ENCODE measurements around the gene IRF7. TPM values are rescaled to one million over a fixed set of nuclear protein-coding genes. Genes with fewer than 3 reads are reported as not detected.

Gene IRF7
- total RNA-seq, 1 donor from 2014 or later, result 45.3 TPM

DNA sequence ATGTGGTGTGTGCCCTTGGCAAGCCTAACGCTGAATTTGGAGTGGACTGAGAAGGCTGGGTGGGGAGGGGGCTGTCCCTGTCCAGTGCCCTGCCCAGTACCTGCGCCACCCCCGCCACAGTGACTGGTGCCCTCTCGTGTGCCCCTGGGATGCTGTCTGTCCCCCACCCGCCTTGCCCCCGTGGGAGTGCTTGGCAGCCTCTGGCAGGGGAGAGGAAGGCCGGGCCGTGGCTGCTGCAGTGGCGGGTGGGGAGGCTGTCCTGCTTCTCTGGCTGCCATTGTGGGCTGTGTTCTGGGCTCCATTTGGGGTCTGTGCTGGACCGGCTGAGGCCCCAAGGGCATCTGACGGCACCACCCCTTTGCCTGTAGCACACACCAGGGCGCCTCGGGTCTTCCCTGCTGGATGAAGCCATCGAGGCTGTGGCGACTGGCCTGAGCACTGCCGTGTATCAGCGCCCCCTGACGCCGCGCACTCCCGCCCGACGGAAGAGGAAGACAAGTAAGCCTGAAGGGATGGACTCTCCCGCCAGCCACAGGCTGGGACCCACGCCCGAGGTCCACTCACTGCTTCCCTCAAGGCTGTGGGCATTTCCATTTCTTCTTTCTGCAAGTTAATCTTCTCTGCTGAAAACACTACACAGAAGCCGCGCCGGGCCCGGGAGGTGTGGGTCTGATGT lies 17.6 kb downstream of the IRF7 start:
- H3K27me3 Mint-ChIP-seq, result no peaks in the 10 kb centered on the region
- peaks cover 12% of the 10 kb centered on the region for H3K4me1 Mint-ChIP-seq
- peaks cover 57% of the 10 kb centered on the region for H3K36me3 Mint-ChIP-seq (ENCODE audit: low read depth)
- no peak overlapping the region for H3K27ac Mint-ChIP-seq
- no peak for DNase-seq
- H3K9me3 Mint-ChIP-seq, result no peaks in the 10 kb centered on the region
- intact Hi-C loops (cut with micrococcal nuclease), result no loop called here
- no peak overlapping the region for H3K4me3 Mint-ChIP-seq

DNA sequence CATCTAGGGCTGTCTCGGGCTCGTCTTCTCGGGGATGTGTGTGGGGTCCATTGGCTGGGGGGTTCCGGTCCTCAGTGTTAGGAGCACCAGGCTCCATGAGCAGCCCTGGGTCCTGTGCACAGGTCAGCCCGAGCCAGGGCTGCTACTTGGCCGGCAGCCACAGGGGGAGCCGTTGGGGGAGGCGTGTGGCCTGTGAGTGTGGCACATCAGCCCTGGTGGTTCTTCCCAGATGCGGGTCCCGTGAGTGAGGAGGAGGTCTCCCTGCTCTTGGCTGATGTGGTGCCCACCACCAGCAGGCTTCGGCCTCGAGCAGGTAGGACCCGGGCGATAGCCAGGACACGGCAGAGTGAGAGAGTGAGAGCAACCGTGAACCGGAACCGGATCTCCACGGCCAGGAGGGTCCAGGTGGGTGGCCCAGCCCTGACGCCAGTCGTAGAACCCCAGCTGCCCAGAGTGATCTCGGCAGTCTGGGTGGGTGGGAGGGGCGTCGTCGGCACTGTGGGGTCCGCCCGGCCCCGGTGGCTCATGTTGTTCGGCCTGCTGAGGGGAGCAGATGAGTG lies 18.5 kb downstream of the IRF7 start:
- intact Hi-C loops (cut with micrococcal nuclease), result no loop called here
- no peak overlapping the region for H3K4me3 Mint-ChIP-seq
- peaks cover 62% of the 10 kb centered on the region for H3K36me3 Mint-ChIP-seq (ENCODE audit: low read depth)
- peak overlapping the region; percentile 43 for H3K27ac Mint-ChIP-seq
- no peaks in the 10 kb centered on the region for H3K27me3 Mint-ChIP-seq
- no peak for DNase-seq
- peaks cover 12% of the 10 kb centered on the region for H3K4me1 Mint-ChIP-seq
- no peaks in the 10 kb centered on the region for H3K9me3 Mint-ChIP-seq

DNA sequence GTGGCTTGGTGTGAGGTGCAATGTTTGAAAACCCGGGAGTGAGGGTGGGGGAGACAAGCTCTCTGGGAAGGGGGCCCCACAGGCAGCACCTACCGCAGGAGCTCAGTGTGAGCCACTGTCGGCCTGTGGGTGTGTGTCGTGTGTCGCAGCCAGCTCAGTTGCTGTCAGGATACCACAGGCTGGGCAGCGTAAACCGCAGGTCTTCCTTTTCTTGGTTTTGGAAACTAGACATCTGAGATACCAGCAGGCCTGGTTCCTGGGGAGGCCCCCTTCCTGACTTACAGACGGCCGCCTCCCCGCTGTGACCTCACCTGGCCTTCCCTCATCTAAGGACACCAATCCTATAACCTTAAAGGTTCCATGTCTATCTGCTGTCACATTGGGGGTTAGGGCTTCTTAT lies 19.4 kb downstream of the IRF7 start:
- no peaks in the 10 kb centered on the region for H3K9me3 Mint-ChIP-seq

DNA sequence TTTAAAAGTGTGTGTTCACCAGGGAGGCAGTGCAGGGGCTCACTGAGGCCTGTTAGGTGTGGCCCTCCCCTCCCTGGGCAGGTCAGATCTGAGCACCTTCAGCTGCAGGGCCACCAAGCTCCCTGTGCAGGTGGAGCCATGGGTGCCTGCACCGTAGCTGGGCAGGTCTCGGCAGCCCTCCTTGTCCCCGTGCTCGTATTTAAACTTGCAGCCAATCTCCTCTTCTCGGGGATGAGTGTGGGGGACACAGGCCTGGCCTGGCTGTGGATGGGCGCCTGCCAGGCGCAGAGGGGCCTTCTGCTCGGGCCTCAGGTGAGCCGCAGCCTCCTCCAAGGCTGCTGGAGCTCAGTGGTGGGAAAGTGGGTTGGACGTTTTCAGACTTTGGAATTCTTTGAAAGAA lies 20.4 kb downstream of the IRF7 start:
- Mint-ChIP-seq H3K4me1 (peaks cover 12% of the 10 kb centered on the region), H3K27ac (no peak overlapping the region), H3K27me3 (no peaks in the 10 kb centered on the region), H3K4me3 (no peak overlapping the region), H3K36me3 (ENCODE audit: low read depth) (peaks cover 64% of the 10 kb centered on the region), H3K9me3 (no peaks in the 10 kb centered on the region)
- DNase-seq, result no peak
- intact Hi-C loops (cut with micrococcal nuclease), result no loop called here

More for the DNA sequence above, 19.4 kb downstream of the IRF7 start:
- H3K27me3 Mint-ChIP-seq, result no peaks in the 10 kb centered on the region
- H3K36me3 Mint-ChIP-seq (ENCODE audit: low read depth), result peaks cover 60% of the 10 kb centered on the region
- intact Hi-C loops (cut with micrococcal nuclease), result no loop called here
- H3K4me1 Mint-ChIP-seq, result peaks cover 12% of the 10 kb centered on the region
- DNase-seq, result no peak
- H3K27ac Mint-ChIP-seq, result peak overlapping the region; percentile 11
- no peak overlapping the region for H3K4me3 Mint-ChIP-seq

DNA sequence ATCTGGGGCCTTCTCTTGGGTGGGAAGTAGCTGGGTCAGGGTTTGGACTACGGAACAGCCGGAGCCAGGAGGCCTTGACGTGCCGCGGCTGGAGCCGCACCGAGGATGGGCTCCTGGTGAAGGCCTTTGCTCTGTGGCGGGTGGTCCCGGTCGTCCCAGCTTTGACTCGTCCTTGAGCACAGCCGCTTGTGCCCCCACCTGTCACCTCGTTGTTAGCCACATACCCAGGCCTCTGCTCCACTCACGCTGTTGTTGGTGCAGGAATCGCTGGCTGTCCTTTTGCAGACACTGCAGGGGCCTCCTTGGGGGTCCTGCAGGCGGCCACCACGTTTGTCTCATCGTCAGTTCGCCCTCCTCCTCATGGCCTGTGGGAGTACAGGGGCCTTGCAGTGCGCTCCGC lies 22.4 kb downstream of the IRF7 start:
- H3K4me3 Mint-ChIP-seq, result no peak overlapping the region
- H3K4me1 Mint-ChIP-seq, result peaks cover 19% of the 10 kb centered on the region
- intact Hi-C loops (cut with micrococcal nuclease), result no loop called here
- H3K27me3 Mint-ChIP-seq, result no peaks in the 10 kb centered on the region
- no peak overlapping the region for H3K27ac Mint-ChIP-seq
- DNase-seq, result no peak
- H3K9me3 Mint-ChIP-seq, result no peaks in the 10 kb centered on the region
- peaks cover 68% of the 10 kb centered on the region for H3K36me3 Mint-ChIP-seq (ENCODE audit: low read depth)

DNA sequence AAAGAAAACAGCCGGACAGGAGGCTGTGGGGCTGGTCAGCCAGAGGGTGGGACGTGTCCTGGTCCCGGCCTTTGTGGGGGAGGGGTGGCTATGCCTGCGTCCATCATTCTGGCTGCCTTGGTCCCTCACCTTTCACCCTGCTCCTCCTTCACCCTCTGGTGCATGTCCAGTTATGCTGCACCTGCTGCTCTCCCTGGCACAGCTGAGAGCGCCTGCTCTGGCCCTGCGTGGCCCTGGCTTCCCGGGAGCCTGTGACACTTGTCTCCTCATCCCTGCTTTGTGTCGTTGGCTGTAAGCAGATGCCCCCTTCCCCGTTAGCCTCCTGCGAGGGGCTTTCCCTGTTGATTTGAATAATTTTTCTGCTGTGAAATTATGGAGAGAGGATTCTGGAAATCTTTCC lies 22.8 kb downstream of the IRF7 start:
- H3K9me3 Mint-ChIP-seq, result no peaks in the 10 kb centered on the region
- intact Hi-C loops (cut with micrococcal nuclease), result no loop called here
- no peak for DNase-seq
- peaks cover 70% of the 10 kb centered on the region for H3K36me3 Mint-ChIP-seq (ENCODE audit: low read depth)
- H3K27ac Mint-ChIP-seq, result no peak overlapping the region
- no peaks in the 10 kb centered on the region for H3K27me3 Mint-ChIP-seq
- H3K4me3 Mint-ChIP-seq, result no peak overlapping the region
- H3K4me1 Mint-ChIP-seq, result peaks cover 23% of the 10 kb centered on the region

DNA sequence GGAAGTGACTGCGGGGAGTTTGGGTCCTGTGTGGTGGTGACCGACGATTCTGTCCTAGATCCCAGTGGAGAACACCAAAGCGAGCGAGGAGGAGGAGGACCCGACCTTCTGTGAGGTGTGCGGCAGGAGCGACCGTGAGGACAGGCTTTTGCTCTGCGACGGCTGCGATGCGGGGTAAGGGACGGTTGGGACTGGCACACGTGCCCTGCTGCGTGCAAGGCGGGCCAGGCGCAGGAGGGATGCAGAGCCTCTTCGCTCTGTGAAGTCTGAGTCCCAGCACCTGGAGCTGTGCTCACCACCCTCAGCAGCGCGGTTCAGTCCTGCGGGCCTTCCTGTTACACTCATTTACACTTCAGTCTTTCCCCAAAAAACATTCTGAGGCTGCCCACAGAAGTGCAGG lies 23.2 kb downstream of the IRF7 start:
- DNase-seq, result no peak
- Mint-ChIP-seq H3K4me3 (no peak overlapping the region), H3K27me3 (no peaks in the 10 kb centered on the region), H3K4me1 (peaks cover 27% of the 10 kb centered on the region), H3K27ac (no peak overlapping the region), H3K36me3 (ENCODE audit: low read depth) (peaks cover 72% of the 10 kb centered on the region), H3K9me3 (no peaks in the 10 kb centered on the region)
- intact Hi-C loops (cut with micrococcal nuclease), result no loop called here

DNA sequence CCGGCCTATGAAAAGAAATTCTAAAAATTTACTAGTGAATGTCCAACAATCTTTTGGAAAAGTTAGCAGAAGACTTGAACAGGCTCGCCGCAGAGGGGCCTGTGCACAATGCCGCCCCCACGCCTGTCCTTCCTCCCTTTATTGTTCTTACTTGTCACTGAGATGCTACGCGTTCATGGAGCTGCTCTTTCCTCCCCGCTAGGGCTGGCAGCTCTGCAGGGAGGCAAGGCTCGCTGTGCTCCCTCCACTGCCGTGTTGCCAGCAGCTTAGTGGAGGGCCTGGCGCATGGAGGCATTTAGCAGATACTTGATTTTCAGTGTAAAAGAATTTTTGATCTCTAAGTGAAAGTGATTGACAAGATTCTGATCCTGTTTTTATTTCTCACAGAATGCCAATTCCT lies 24.8 kb downstream of the IRF7 start:
- H3K27me3 Mint-ChIP-seq, result no peaks in the 10 kb centered on the region

DNA sequence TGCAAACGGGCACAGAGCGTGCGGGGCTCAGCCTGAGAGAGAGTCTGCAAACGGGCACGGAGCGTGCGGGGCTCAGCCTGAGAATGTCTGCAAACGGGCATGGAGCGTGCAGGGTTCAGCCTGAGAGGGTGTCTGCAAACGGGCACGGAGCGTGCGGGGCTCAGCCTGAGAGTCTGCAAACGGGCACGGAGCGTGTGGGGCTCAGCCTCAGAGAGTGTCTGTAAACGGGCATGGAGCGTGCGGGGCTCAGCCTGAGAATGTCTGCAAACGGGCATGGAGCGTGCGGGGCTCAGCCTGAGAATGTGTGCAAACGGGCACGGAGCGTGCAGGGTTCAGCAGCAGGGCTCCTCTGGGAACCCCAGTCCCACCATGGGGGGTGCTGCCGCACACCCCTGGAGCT lies 26.0 kb downstream of the IRF7 start:
- Mint-ChIP-seq H3K27me3 (no peaks in the 10 kb centered on the region), H3K4me3 (no peak overlapping the region), H3K9me3 (no peaks in the 10 kb centered on the region), H3K36me3 (ENCODE audit: low read depth) (peaks cover 60% of the 10 kb centered on the region), H3K4me1 (peaks cover 28% of the 10 kb centered on the region), H3K27ac (no peak overlapping the region)
- intact Hi-C loops (cut with micrococcal nuclease), result no loop called here
- no peak for DNase-seq

More for the DNA sequence above, 24.8 kb downstream of the IRF7 start:
- H3K9me3 Mint-ChIP-seq, result no peaks in the 10 kb centered on the region
- no peak for DNase-seq
- no peak overlapping the region for H3K4me3 Mint-ChIP-seq
- peaks cover 29% of the 10 kb centered on the region for H3K4me1 Mint-ChIP-seq
- H3K36me3 Mint-ChIP-seq (ENCODE audit: low read depth), result peaks cover 69% of the 10 kb centered on the region
- intact Hi-C loops (cut with micrococcal nuclease), result no loop called here
- peak overlapping the region; percentile 15 for H3K27ac Mint-ChIP-seq

DNA sequence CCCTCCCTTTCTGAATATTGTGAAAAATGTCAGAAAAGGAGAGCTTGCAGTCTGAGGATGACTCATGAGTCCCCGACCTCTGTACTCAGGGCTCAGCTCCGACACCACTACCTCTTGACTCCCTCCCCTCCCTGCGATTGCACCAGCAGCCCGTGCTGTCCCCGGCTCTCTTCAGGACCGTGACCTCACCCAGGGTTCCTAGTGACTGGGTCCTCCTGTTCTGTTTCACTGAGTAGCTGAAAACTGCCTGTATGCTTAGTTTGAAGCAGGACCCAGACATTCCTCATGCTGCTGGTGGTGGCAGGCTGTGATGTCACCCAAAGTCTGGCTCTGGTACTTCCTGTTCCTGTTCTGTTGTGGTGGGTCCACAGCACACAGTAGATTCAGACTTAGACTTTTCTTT lies 27.8 kb downstream of the IRF7 start:
- H3K27me3 Mint-ChIP-seq, result no peaks in the 10 kb centered on the region
- intact Hi-C loops (cut with micrococcal nuclease), result loop anchor here (1.0 kb wide), 1 partner anchor 12 kb away; the partner anchor contains the start of gene PHRF1
- peak; percentile 88 for DNase-seq
- H3K9me3 Mint-ChIP-seq, result no peaks in the 10 kb centered on the region
- H3K27ac Mint-ChIP-seq, result peak overlapping the region; percentile 97
- peak overlapping the region; percentile 81 for H3K4me3 Mint-ChIP-seq
- peaks cover 52% of the 10 kb centered on the region for H3K36me3 Mint-ChIP-seq (ENCODE audit: low read depth)
- H3K4me1 Mint-ChIP-seq, result peaks cover 26% of the 10 kb centered on the region

DNA sequence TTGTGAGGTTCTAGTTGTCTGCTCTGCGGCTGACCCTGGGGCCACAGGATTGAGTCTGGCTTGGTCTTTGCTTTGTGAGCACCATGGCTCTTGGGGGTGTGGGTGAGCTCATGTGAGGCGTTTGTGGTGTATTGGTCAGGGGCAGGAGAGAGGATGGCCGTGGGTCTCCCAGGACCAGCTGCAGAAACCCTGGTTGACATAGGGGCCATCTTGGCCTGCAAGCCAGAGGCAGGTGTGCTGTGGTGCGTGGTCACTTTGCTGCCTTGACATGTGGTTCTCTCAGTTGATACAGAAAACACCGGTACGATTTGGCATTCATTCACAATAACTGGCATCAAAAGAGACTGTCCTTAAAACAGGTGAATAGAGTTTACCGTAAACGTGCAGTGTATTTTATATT lies 28.2 kb downstream of the IRF7 start:
- Mint-ChIP-seq H3K36me3 (ENCODE audit: low read depth) (peaks cover 53% of the 10 kb centered on the region), H3K4me3 (peak overlapping the region; percentile 81), H3K9me3 (no peaks in the 10 kb centered on the region), H3K27me3 (no peaks in the 10 kb centered on the region), H3K4me1 (peaks cover 26% of the 10 kb centered on the region), H3K27ac (peak overlapping the region; percentile 97)
- peak; percentile 72 for DNase-seq
- intact Hi-C loops (cut with micrococcal nuclease), result no loop called here

DNA sequence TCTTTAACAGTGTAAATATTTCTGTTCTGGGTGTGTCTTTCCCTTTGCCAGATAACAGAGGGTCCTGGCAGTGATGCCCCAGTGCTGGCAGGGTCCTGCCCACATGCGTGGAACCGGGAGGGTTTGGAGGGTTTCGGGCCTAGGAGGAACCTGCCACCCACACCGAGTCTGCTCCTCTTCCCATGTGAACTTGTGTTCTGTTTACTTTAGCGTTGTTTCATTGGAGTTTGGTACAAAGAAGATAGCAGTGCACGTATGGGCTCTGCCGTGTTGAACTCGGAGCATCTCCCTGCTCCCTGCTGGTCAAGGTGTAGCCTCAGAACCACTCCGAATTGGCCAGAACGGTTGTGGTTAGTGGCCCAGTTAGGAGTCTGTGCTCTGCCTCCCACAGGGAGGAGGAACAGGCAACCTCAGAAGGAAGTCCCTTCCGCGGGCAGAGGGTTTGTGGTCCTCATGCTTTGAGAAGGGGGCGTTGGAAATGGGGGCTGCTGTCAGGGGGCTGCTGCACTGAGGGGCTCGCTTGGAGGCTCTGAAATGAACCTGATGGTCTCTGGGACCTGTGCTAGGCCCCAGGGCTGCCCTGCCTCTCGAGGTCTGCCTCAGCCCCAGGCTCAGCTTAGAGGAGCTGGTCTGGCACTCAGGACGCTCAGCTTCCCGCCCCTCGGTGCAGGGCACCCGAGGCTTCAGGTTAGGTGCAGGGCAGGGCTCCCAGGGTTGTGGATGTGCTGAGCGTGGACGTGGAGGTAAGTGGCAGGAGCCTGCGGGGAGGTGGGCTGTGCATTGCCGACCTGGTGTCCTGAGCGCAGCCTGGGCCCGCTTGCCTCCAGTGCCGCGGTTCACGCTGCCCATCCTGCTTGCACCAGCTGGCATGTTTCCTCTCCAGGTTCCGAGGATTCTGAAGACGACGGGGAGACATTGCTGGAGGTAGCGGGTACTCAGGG lies 29.1 kb downstream of the IRF7 start:
- no peak for DNase-seq
- Mint-ChIP-seq H3K27me3 (no peaks in the 10 kb centered on the region), H3K36me3 (ENCODE audit: low read depth) (peaks cover 51% of the 10 kb centered on the region), H3K4me1 (peaks cover 26% of the 10 kb centered on the region), H3K27ac (peak overlapping the region; percentile 97), H3K4me3 (no peak overlapping the region), H3K9me3 (no peaks in the 10 kb centered on the region)
- intact Hi-C loops (cut with micrococcal nuclease), result no loop called here

DNA sequence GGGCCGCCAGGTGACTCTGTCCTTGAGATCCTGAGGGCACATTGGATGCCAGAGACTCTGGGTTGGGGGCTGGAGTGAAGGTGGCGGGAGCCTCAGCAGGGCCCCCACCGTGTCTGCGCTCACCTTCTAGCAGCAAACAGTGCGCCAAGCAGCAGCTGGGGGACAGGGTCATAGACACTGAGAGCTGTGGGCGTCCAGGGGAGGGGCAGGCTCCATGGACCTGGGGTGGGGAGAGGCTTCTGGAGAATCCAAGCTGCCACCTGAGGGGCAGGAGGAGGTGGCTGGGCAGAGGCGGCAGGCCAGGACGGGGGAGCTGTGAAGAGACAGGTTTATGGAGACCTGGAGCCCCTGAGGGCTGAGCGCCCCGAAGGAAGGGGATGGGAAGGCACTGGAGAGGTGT lies 31.5 kb downstream of the IRF7 start:
- no peak overlapping the region for H3K27ac Mint-ChIP-seq
- intact Hi-C loops (cut with micrococcal nuclease), result no loop called here

DNA sequence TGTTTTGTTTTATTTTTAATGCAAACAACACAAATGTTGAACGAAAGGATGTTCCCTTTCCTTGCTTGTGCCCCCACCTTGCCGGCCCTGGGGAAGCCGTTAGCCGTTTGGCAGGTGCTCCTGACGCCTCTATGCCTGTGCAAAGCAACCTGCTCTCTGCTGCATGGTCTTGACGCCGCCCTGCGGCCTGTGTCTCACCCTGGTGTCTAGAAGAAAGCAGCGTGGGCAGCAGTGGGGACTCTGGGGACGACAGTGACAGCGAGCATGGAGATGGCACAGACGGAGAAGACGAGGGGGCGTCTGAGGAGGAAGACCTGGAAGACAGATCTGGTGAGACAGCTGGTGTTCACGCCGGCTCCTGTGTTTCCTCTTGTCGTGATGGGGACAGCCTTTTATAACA lies 34.0 kb downstream of the IRF7 start:
- peaks cover 27% of the 10 kb centered on the region for H3K36me3 Mint-ChIP-seq (ENCODE audit: low read depth)
- H3K27ac Mint-ChIP-seq, result no peak overlapping the region
- DNase-seq, result no peak
- H3K27me3 Mint-ChIP-seq, result no peaks in the 10 kb centered on the region
- H3K9me3 Mint-ChIP-seq, result no peaks in the 10 kb centered on the region
- no peak overlapping the region for H3K4me3 Mint-ChIP-seq
- intact Hi-C loops (cut with micrococcal nuclease), result no loop called here
- peaks cover 29% of the 10 kb centered on the region for H3K4me1 Mint-ChIP-seq

More for the DNA sequence above, 31.5 kb downstream of the IRF7 start:
- Mint-ChIP-seq H3K27me3 (no peaks in the 10 kb centered on the region), H3K36me3 (ENCODE audit: low read depth) (peaks cover 38% of the 10 kb centered on the region), H3K9me3 (no peaks in the 10 kb centered on the region), H3K4me3 (no peak overlapping the region), H3K4me1 (peaks cover 31% of the 10 kb centered on the region)
- DNase-seq, result no peak
